ENCODE results near the gene PMPCA. TPM values are rescaled to one million over a fixed set of nuclear protein-coding genes. Genes with fewer than 3 reads are reported as not detected.

The PMPCA gene
- polyA plus RNA-seq, 1 of the 3 experiments (the other 2 are of a cell fraction): 125 TPM

GRCh38 chr9:136366826-136367225 lies 43.6 kb upstream of the PMPCA start:
- Histone ChIP-seq H3F3A (replicated peaks; ENCODE audit: insufficient read depth) (no peaks in the 10 kb centered on the region), H4K20me1 (ENCODE audit: insufficient read depth) (0 out of 2 replicates have a peak, but pooled peaks cover 3% of the 10 kb centered on the region), H3K36me3 (replicated peaks in 1 of 2; ENCODE audit: control insufficient read depth in 1 of 2, insufficient read depth in 2 of 2, low read length in 1 of 2) (no peaks in the 10 kb centered on the region), H3K4me2 (no peak overlapping the region), H2AFZ (ENCODE audit: low read depth) (no peak overlapping the region), H3K9me2 (no peaks in the 10 kb centered on the region), H3K4me1 (ENCODE audit: control insufficient read depth in 1 of 2, insufficient read depth in 2 of 2, low read depth in 1 of 2, low read length in 1 of 2) (peaks cover 0 to 34% of the 10 kb centered on the region in 2 experiments; a peak in 1 of 4 replicates), H3K9me3 (no peaks in the 10 kb centered on the region), H3K79me2 (ENCODE audit: insufficient read depth) (no peaks in the 10 kb centered on the region), H3K4me3 (ENCODE audit: low read depth in 2 of 2, low read length in 1 of 2) (no peak overlapping the region), H3K27me3 (ENCODE audit: insufficient read depth) (no peaks in the 10 kb centered on the region), H3K9ac (no peak overlapping the region), H3K27ac (ENCODE audit: low read depth in 2 of 2, low read length in 1 of 2) (no peak overlapping the region)
- TF ChIP-seq TAF1 (IDR thresholded peaks at IDR 0.05; ENCODE audit: borderline replicate concordance, low read depth, low read length): no peak
- no peak for TF ChIP-seq GABPA (IDR thresholded peaks at IDR 0.05; ENCODE audit: low read depth)
- TF ChIP-seq CTCF (IDR thresholded peaks at IDR 0.05): no peak
- TF ChIP-seq USF1 (IDR thresholded peaks at IDR 0.05; ENCODE audit: borderline replicate concordance, low read depth): no peak
- no peak for TF ChIP-seq EZH2phosphoT487 (IDR thresholded peaks at IDR 0.05; ENCODE audit: borderline replicate concordance, low read depth)
- no peak for DNase-seq
- 100% methylated on average over 2 of the region's 9 CpGs for WGBS (ENCODE audit: low lambda C conversion rate)
- ChIA-PET CTCF (interaction anchor here (0.8 to 6.8 kb wide), 6 partner anchors 6 to 54 kb away, joined by 5 to 65 read pairs (median 14); partner anchors contain the start of genes CARD9, ENTR1, PMPCA and SNAPC4), POLR2A (interaction anchor here (2.1 kb wide), 1 partner anchor 18 kb away, joined by 11 read pairs; no protein-coding TSS in a partner anchor)

GRCh38 chr9:136367296-136368145 lies 42.9 kb upstream of the PMPCA start:
- Histone ChIP-seq H2AFZ (ENCODE audit: low read depth) (no peak overlapping the region), H3K9me2 (no peaks in the 10 kb centered on the region), H3K79me2 (ENCODE audit: insufficient read depth) (no peaks in the 10 kb centered on the region), H3K36me3 (replicated peaks in 1 of 2; ENCODE audit: control insufficient read depth in 1 of 2, insufficient read depth in 2 of 2, low read length in 1 of 2) (no peaks in the 10 kb centered on the region), H3F3A (replicated peaks; ENCODE audit: insufficient read depth) (no peaks in the 10 kb centered on the region), H3K27me3 (ENCODE audit: insufficient read depth) (no peaks in the 10 kb centered on the region), H4K20me1 (ENCODE audit: insufficient read depth) (0 out of 2 replicates have a peak, but pooled peaks cover 3% of the 10 kb centered on the region), H3K27ac (ENCODE audit: low read depth in 2 of 2, low read length in 1 of 2) (no peak overlapping the region), H3K4me3 (ENCODE audit: low read depth in 2 of 2, low read length in 1 of 2) (no peak overlapping the region), H3K9ac (no peak overlapping the region), H3K4me2 (no peak overlapping the region), H3K4me1 (ENCODE audit: control insufficient read depth in 1 of 2, insufficient read depth in 2 of 2, low read depth in 1 of 2, low read length in 1 of 2) (peaks cover 0 to 34% of the 10 kb centered on the region in 2 experiments; a peak in 1 of 4 replicates), H3K9me3 (no peaks in the 10 kb centered on the region)
- ChIA-PET CTCF (interaction anchor here (1.2 to 2.3 kb wide), 4 partner anchors 21 to 28 kb away, joined by 3 to 8 read pairs (median 5); no protein-coding TSS in a partner anchor), POLR2A (no interaction called here)
- WGBS (ENCODE audit: low lambda C conversion rate): 95% methylated on average over 17 of the region's 45 CpGs
- DNase-seq: no peak
- TF ChIP-seq YY1 (IDR thresholded peaks at IDR 0.05; ENCODE audit: low read depth): no peak
- no peak for TF ChIP-seq GABPA (IDR thresholded peaks at IDR 0.05; ENCODE audit: low read depth)
- no peak for TF ChIP-seq SIN3A (IDR thresholded peaks at IDR 0.05; ENCODE audit: borderline replicate concordance, low read depth, low read length)
- TF ChIP-seq RAD21 (IDR thresholded peaks at IDR 0.05; ENCODE audit: low read length): no peak
- no peak for TF ChIP-seq SMC3 (IDR thresholded peaks at IDR 0.05; ENCODE audit: low read depth, low read length)
- TF ChIP-seq TAF1 (IDR thresholded peaks at IDR 0.05; ENCODE audit: borderline replicate concordance, low read depth, low read length): no peak
- no peak for TF ChIP-seq REST (IDR thresholded peaks at IDR 0.05; ENCODE audit: low read depth, low read length)
- TF ChIP-seq FOXM1 (IDR thresholded peaks at IDR 0.05; ENCODE audit: low read depth): no peak
- no peak for TF ChIP-seq NFIC (IDR thresholded peaks at IDR 0.05; ENCODE audit: borderline replicate concordance)
- no peak for TF ChIP-seq POLR2AphosphoS5 (IDR thresholded peaks at IDR 0.05; ENCODE audit: low read depth, low read length)
- no peak for TF ChIP-seq USF1 (IDR thresholded peaks at IDR 0.05; ENCODE audit: borderline replicate concordance, low read depth)
- no peak for TF ChIP-seq NRF1 (IDR thresholded peaks at IDR 0.05; ENCODE audit: low read depth, low read length)
- no peak for TF ChIP-seq MXI1 (IDR thresholded peaks at IDR 0.05; ENCODE audit: low read depth, low read length)
- no peak for TF ChIP-seq RFX5 (IDR thresholded peaks at IDR 0.05; ENCODE audit: low read length)
- TF ChIP-seq JUND (IDR thresholded peaks at IDR 0.05): no peak
- no peak for TF ChIP-seq CHD2 (IDR thresholded peaks at IDR 0.05; ENCODE audit: low read length, partially characterized antibody)
- no peak for TF ChIP-seq EZH2phosphoT487 (IDR thresholded peaks at IDR 0.05; ENCODE audit: borderline replicate concordance, low read depth)

All from SK-N-SH (cell line).